Astrocyte (in vitro differentiated cells and primary cell): ENCODE measurements around the gene SMIM10. TPM values are rescaled to one million over a fixed set of nuclear protein-coding genes. Genes with fewer than 3 reads are reported as not detected.

Experiments
- DNase-seq: peaks from one replicate; pipeline ENCODE4 v3.0.0-alpha.2; 2010; ENCODE audit warnings: low read depth
- FAIRE-seq: peaks from 2 replicates; lab custom pipeline; 2011; peaks lifted over from hg19 to GRCh38; lab: Jason Lieb, UNC
- H2AFZ ChIP-seq: 2 replicates; pipeline ENCODE4 v1.6.0; 2012; ENCODE audit warnings: low read depth, low read length, inconsistent platforms
- H3K27ac ChIP-seq: 2 replicates; pipeline ENCODE4 v1.5.1; 2011; ENCODE audit warnings: low read depth, low read length, inconsistent platforms
- H3K27me3 ChIP-seq: 2 replicates; pipeline ENCODE4 v1.6.0; 2011; ENCODE audit warnings: low read length, inconsistent platforms; ENCODE audit not compliant: insufficient read depth
- H3K36me3 ChIP-seq: 2 replicates; pipeline ENCODE4 v1.5.1; 2011; ENCODE audit warnings: low read length, inconsistent platforms; ENCODE audit not compliant: insufficient read depth
- H3K4me1 ChIP-seq: 2 replicates; pipeline ENCODE4 v1.5.1; 2011; ENCODE audit warnings: low read length, inconsistent platforms; ENCODE audit not compliant: insufficient read depth
- H3K4me2 ChIP-seq: 2 replicates; pipeline ENCODE4 v1.6.0; 2012; ENCODE audit warnings: low read length, inconsistent platforms
- H3K4me3 ChIP-seq: 2 replicates; pipeline ENCODE4 v1.5.1; 2011; ENCODE audit warnings: low read depth, mild to moderate bottlenecking, low read length, inconsistent platforms; ENCODE audit not compliant: insufficient read depth
- H3K79me2 ChIP-seq: 2 replicates; pipeline ENCODE4 v1.6.0; 2012; ENCODE audit warnings: mild to moderate bottlenecking, low read length, inconsistent platforms; ENCODE audit not compliant: insufficient read depth
- H3K9ac ChIP-seq: 2 replicates; pipeline ENCODE4 v1.6.0; 2012; ENCODE audit warnings: mild to moderate bottlenecking, low read length, inconsistent platforms
- H3K9me3 ChIP-seq: 2 replicates; pipeline ENCODE4 v1.5.1; 2012; ENCODE audit warnings: low read depth, mild to moderate bottlenecking, low read length, inconsistent platforms; ENCODE audit not compliant: insufficient read depth
- H4K20me1 ChIP-seq: 2 replicates; pipeline ENCODE4 v1.6.0; 2012; ENCODE audit warnings: low read length, inconsistent platforms; ENCODE audit not compliant: insufficient read depth
- H3K27ac Mint-ChIP-seq: one replicate; pipeline ENCODE4 v1.8.0; 2021; ENCODE audit warnings: mild to moderate bottlenecking, mixed read lengths; ENCODE audit not compliant: unreplicated experiment
- H3K27me3 Mint-ChIP-seq: one replicate; pipeline ENCODE4 v1.8.0; 2021; ENCODE audit warnings: low read depth, mixed read lengths; ENCODE audit not compliant: unreplicated experiment
- H3K36me3 Mint-ChIP-seq: one replicate; pipeline ENCODE4 v1.8.0; 2021; ENCODE audit warnings: low read depth, mixed read lengths; ENCODE audit not compliant: unreplicated experiment
- H3K4me1 Mint-ChIP-seq: one replicate; pipeline ENCODE4 v1.8.0; 2021; ENCODE audit warnings: low read depth, mixed read lengths; ENCODE audit not compliant: unreplicated experiment
- H3K4me3 Mint-ChIP-seq: one replicate; pipeline ENCODE4 v1.8.0; 2021; ENCODE audit warnings: mild to moderate bottlenecking, moderate library complexity, mixed read lengths; ENCODE audit not compliant: unreplicated experiment
- H3K9me3 Mint-ChIP-seq: one replicate; pipeline ENCODE4 v1.8.0; 2021; ENCODE audit warnings: mild to moderate bottlenecking, mixed read lengths; ENCODE audit not compliant: unreplicated experiment
- EZH2 ChIP-seq: IDR thresholded peaks from 2 replicates; pipeline ENCODE4 v1.6.1; 2012; ENCODE audit warnings: mild to moderate bottlenecking, low read length, inconsistent platforms; ENCODE audit not compliant: insufficient read depth
- total RNA-seq: library from RNA; stranded (reverse); gene quantifications from 2 replicates; pipeline ENCODE4 v1.2.1, GENCODE V29; 2021
- TF ChIP-seq, protein P1 (sequence below): IDR thresholded peaks from 2 replicates; pipeline ENCODE4 v1.5.1; 2011; ENCODE audit warnings: low read depth, mild to moderate bottlenecking, inconsistent platforms, low read length, moderate library complexity; ENCODE audit not compliant: insufficient read depth

The SMIM10 gene
- total RNA-seq, 1 donor from 2014 or later, result 1.2 TPM

GRCh38 chrX:134963041-134963440 is 27.8 kb upstream of the SMIM10 start:
- Histone ChIP-seq H3K27ac (no peak overlapping the region), H3K79me2 (no peaks in the 10 kb centered on the region), H2AFZ (no peak overlapping the region), H4K20me1 (no peaks in the 10 kb centered on the region), H3K27me3 (no peaks in the 10 kb centered on the region), H3K36me3 (no peaks in the 10 kb centered on the region), H3K4me3 (no peak overlapping the region), H3K4me1 (no peaks in the 10 kb centered on the region), H3K4me2 (peak overlapping the region; percentile 1), H3K9ac (no peak overlapping the region), H3K9me3 (no peaks in the 10 kb centered on the region)
- H3K36me3 Mint-ChIP-seq, result no peaks in the 10 kb centered on the region
- peak; percentile 38 for DNase-seq
- H3K4me3 Mint-ChIP-seq, result no peak overlapping the region
- H3K9me3 Mint-ChIP-seq, result no peaks in the 10 kb centered on the region
- no peaks in the 10 kb centered on the region for H3K27me3 Mint-ChIP-seq
- peak overlapping the region; percentile 96 for H3K27ac Mint-ChIP-seq
- peaks cover 8% of the 10 kb centered on the region for H3K4me1 Mint-ChIP-seq
- peak; percentile 37 for FAIRE-seq
- no peak for TF ChIP-seq EZH2
- TF ChIP-seq, protein P1, sequence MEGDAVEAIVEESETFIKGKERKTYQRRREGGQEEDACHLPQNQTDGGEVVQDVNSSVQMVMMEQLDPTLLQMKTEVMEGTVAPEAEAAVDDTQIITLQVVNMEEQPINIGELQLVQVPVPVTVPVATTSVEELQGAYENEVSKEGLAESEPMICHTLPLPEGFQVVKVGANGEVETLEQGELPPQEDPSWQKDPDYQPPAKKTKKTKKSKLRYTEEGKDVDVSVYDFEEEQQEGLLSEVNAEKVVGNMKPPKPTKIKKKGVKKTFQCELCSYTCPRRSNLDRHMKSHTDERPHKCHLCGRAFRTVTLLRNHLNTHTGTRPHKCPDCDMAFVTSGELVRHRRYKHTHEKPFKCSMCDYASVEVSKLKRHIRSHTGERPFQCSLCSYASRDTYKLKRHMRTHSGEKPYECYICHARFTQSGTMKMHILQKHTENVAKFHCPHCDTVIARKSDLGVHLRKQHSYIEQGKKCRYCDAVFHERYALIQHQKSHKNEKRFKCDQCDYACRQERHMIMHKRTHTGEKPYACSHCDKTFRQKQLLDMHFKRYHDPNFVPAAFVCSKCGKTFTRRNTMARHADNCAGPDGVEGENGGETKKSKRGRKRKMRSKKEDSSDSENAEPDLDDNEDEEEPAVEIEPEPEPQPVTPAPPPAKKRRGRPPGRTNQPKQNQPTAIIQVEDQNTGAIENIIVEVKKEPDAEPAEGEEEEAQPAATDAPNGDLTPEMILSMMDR, result no peak

DNA sequence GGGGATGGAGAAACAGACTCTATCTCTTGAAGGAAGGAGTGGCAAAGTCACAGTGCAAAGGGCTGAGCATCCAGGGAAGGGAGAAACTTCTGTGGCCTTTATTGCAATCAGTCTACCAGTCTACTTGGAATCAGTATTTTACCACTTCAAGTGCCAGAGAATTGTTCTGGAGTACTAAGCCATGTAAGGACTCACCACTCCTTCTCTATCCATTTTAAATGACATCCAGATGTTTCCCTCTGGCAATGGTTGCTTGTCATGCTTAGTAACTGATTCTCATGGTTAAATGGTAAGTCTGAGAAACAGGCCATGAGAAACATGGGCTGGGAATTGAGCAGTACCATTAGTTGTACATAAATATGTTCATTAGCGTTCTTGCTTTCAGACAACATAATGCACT is 21.1 kb upstream of the SMIM10 start:
- no peak overlapping the region for H3K27ac ChIP-seq
- H3K4me2 ChIP-seq, result no peak overlapping the region
- H3K36me3 ChIP-seq, result no peaks in the 10 kb centered on the region
- H2AFZ ChIP-seq, result no peak overlapping the region
- H3K4me3 Mint-ChIP-seq, result no peak overlapping the region
- no peak overlapping the region for H3K27ac Mint-ChIP-seq
- H3K36me3 Mint-ChIP-seq, result no peaks in the 10 kb centered on the region
- TF ChIP-seq EZH2, result no peak
- TF ChIP-seq, protein P1, result no peak
- DNase-seq, result no peak
- no peaks in the 10 kb centered on the region for H3K9me3 ChIP-seq
- no peaks in the 10 kb centered on the region for H3K9me3 Mint-ChIP-seq
- H3K27me3 ChIP-seq, result no peaks in the 10 kb centered on the region
- no peak overlapping the region for H3K4me3 ChIP-seq
- no peaks in the 10 kb centered on the region for H4K20me1 ChIP-seq
- H3K27me3 Mint-ChIP-seq, result no peaks in the 10 kb centered on the region
- no peaks in the 10 kb centered on the region for H3K79me2 ChIP-seq
- H3K4me1 ChIP-seq, result no peaks in the 10 kb centered on the region
- peaks cover 2% of the 10 kb centered on the region for H3K4me1 Mint-ChIP-seq
- FAIRE-seq, result no peak
- H3K9ac ChIP-seq, result no peak overlapping the region

DNA sequence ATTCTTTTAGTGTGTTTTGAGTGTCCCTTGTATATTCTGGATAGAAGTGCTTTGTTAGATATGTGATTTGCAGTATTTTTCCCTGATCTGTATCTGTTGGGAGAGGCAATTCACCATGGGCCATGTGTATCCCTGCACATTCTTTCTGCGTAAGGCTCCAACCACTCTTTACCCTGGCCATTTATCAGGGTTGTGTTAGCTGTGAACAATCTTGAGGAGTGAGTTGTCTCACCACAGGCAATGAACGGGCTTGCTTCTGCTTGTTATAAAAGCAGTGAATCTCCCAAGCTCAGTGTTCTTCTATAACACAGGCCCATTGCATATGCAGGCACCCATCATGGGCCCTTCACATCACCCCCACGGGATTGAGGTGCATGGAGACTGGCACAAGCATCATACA is 18.9 kb upstream of the SMIM10 start:
- Histone ChIP-seq H3K36me3 (no peaks in the 10 kb centered on the region), H4K20me1 (no peaks in the 10 kb centered on the region), H3K27ac (no peak overlapping the region), H3K27me3 (no peaks in the 10 kb centered on the region), H3K4me1 (no peaks in the 10 kb centered on the region), H3K4me3 (no peak overlapping the region), H2AFZ (no peak overlapping the region), H3K79me2 (no peaks in the 10 kb centered on the region), H3K9ac (no peak overlapping the region), H3K4me2 (no peak overlapping the region), H3K9me3 (no peaks in the 10 kb centered on the region)
- no peak overlapping the region for H3K4me3 Mint-ChIP-seq
- TF ChIP-seq EZH2, result no peak
- TF ChIP-seq, protein P1, result no peak
- no peaks in the 10 kb centered on the region for H3K4me1 Mint-ChIP-seq
- H3K27me3 Mint-ChIP-seq, result peaks cover 6% of the 10 kb centered on the region
- no peak for FAIRE-seq
- H3K9me3 Mint-ChIP-seq, result no peaks in the 10 kb centered on the region
- peak; percentile 66 for DNase-seq
- no peaks in the 10 kb centered on the region for H3K36me3 Mint-ChIP-seq
- no peak overlapping the region for H3K27ac Mint-ChIP-seq
